ENCODE results near the gene HS6ST1.

- no peak for TF ChIP-seq POLR2AphosphoS5 (IDR thresholded peaks at IDR 0.05; ENCODE audit: low read depth, low read length)
- TF ChIP-seq POU2F2 (IDR thresholded peaks at IDR 0.05; ENCODE audit: low read depth, low read length), result no peak
- no peak for TF ChIP-seq POLR2A (IDR thresholded peaks at IDR 0.05; ENCODE audit: low read depth, low read length)
- TF ChIP-seq SPI1 (IDR thresholded peaks at IDR 0.05; ENCODE audit: low read depth, low read length), result no peak
- no peak for TF ChIP-seq TAF1 (IDR thresholded peaks at IDR 0.05; ENCODE audit: low read depth, low read length)
Measured at GRCh38 chr2:128260239-128261138, 58.2 kb downstream of the HS6ST1 start.

Measured in GM12891 (cell line).